Kidney (tissue), 14 donors: ENCODE measurements around the gene ADGRV1. TPM values are rescaled to one million over a fixed set of nuclear protein-coding genes. Genes with fewer than 3 reads are reported as not detected.

Experiments used
- DNase-seq, 5 donors: peaks; one replicate each; pipeline ENCODE4 v3.0.0-alpha.2; 2013 to 2020
- FAIRE-seq: peaks from 2 replicates; lab custom pipeline; 2012; peaks lifted over from hg19 to GRCh38; lab: Jason Lieb, UNC
- H3K27ac ChIP-seq, 2 donors: one replicate each; pipeline ENCODE4 v1.7.0; 2013; ENCODE audit warnings: low read depth in 2 of 2, low read length in 2 of 2, inconsistent platforms in 1 of 2
- H3K27me3 ChIP-seq: one replicate; pipeline ENCODE4 v1.7.1; 2013; ENCODE audit warnings: low read length, inconsistent platforms; ENCODE audit not compliant: control insufficient read depth, insufficient read depth
- H3K36me3 ChIP-seq, 3 donors: one replicate each; pipeline versions ENCODE4 v1.7.0 to v1.7.1; 2013; ENCODE audit warnings: low read length in 3 of 3, control low read depth in 1 of 3, inconsistent platforms in 1 of 3; ENCODE audit not compliant: insufficient read depth in 3 of 3, control insufficient read depth in 2 of 3
- H3K4me1 ChIP-seq, 3 donors: one replicate each; pipeline versions ENCODE4 v1.7.0 to v1.7.1; 2013; ENCODE audit warnings: low read length in 3 of 3, inconsistent platforms in 1 of 3, low read depth in 1 of 3; ENCODE audit not compliant: control insufficient read depth in 2 of 3, insufficient read depth in 2 of 3
- H3K4me3 ChIP-seq, 3 donors: one replicate each; pipeline versions ENCODE4 v1.7.0 to v1.8.1; 2013; ENCODE audit warnings: low read length in 3 of 3, control low read depth in 1 of 3, inconsistent platforms in 1 of 3
- H3K9ac ChIP-seq, 3 donors: one replicate each; pipeline versions ENCODE4 v1.7.0 to v1.7.1; 2013; ENCODE audit warnings: low read length in 3 of 3, control low read depth in 1 of 3, inconsistent platforms in 1 of 3
- H3K9me3 ChIP-seq, 3 donors: one replicate each; pipeline versions ENCODE4 v1.7.0 to v1.7.1; 2013; ENCODE audit warnings: low read length in 3 of 3, control low read depth in 1 of 3, inconsistent platforms in 1 of 3; ENCODE audit not compliant: control insufficient read depth in 2 of 3, insufficient read depth in 1 of 3
- CTCF ChIP-seq: IDR thresholded peaks from 3 replicates; pipeline ENCODE4 v1.5.1; 2012; ENCODE audit warnings: mild to moderate bottlenecking, moderate library complexity, borderline replicate concordance; ENCODE audit not compliant: insufficient read depth; ENCODE audit errors: extremely low read depth
- intact Hi-C: fragments of 100-400 bp; cut with DNase I; formaldehyde crosslinking; loops from one replicate; pipeline ENCODE4 v1.11.1; 2022
- polyA plus RNA-seq: library from polyadenylated mRNA; stranded (reverse); fragments of 350-450 nt; fragmentation: Illumina TruSeq; extraction: RNeasy Lipid Tissue Mini Kit (QIAGEN cat#74804); gene quantifications from one replicate; pipeline ENCODE4 v1.2.3, GENCODE V29; 2014; ENCODE audit warnings: low read depth, low replicate concordance; ENCODE audit not compliant: insufficient read depth
- total RNA-seq: library from RNA; stranded (reverse); fragmentation: NEBNext Ultra II Directional; extraction: Animal tissue kit (Norgen Biotek cat#: 25700); gene quantifications from one replicate; pipeline ENCODE4 v1.2.1, GENCODE V29; 2021
- donor health status: control.
- donor health status: control.
- donor health status: control.
- donor health status: control.
- donor health status: control.
- donor health status: DM: yes; HTN: yes; CAD: no.
- donor health status: Normal renal cell carcinoma (clear cell type).

ADGRV1 gene
- total and polyA plus RNA-seq, 2 donors from 2014 or later = 7.0 to 7.3 TPM

- Histone ChIP-seq H3K9ac (no peak overlapping the region), H3K4me1 (peaks cover 0 to 6% (median 6%) of the 10 kb centered on the region in 3 donors), H3K36me3 (no peaks in the 10 kb centered on the region), H3K27ac (peak overlapping the region; percentile 13 to 48), H3K27me3 (no peaks in the 10 kb centered on the region), H3K4me3 (no peak overlapping the region), H3K9me3 (no peaks in the 10 kb centered on the region)
- TF ChIP-seq CTCF = no peak
- FAIRE-seq (peak; percentile 76), DNase-seq (peak in 2 of 5 donors; percentile 53 to 79)
- intact Hi-C loops = no loop called here
Observed at GRCh38 chr5:91162534-91163381, 604.2 kb downstream of the ADGRV1 start.

- Histone ChIP-seq H3K36me3 (no peaks in the 10 kb centered on the region), H3K4me1 (peaks cover 0 to 6% (median 6%) of the 10 kb centered on the region in 3 donors), H3K27ac (no peak overlapping the region), H3K27me3 (no peaks in the 10 kb centered on the region), H3K9ac (no peak overlapping the region), H3K4me3 (no peak overlapping the region), H3K9me3 (no peaks in the 10 kb centered on the region)
- no peak for TF ChIP-seq CTCF
- FAIRE-seq (no peak), DNase-seq (no peak)
- intact Hi-C loops = no loop called here
Observed at GRCh38 chr5:91164424-91164823, 605.8 kb downstream of the ADGRV1 start.

- Histone ChIP-seq H3K27ac (no peak overlapping the region), H3K36me3 (no peaks in the 10 kb centered on the region), H3K4me1 (peaks cover 0 to 6% (median 6%) of the 10 kb centered on the region in 3 donors), H3K9me3 (no peaks in the 10 kb centered on the region), H3K9ac (no peak overlapping the region), H3K4me3 (no peak overlapping the region), H3K27me3 (no peaks in the 10 kb centered on the region)
- DNase-seq (no peak), FAIRE-seq (no peak)
- TF ChIP-seq CTCF = no peak
- intact Hi-C loops = no loop called here
Observed at GRCh38 chr5:91166059-91166807, 607.6 kb downstream of the ADGRV1 start.
